Adrenal gland (tissue), 5 donors: ENCODE measurements around the gene ANKMY1.

Experiments used
- POLR2A ChIP-seq, 2 donors: fragments of 450-650 bp; IDR thresholded peaks; one replicate each; pipeline ENCODE4 v1.6.1; 2017; ENCODE audit warnings: antibody characterized with exemption in 2 of 2, mild to moderate bottlenecking in 2 of 2, moderate library complexity in 1 of 2
- TF ChIP-seq, protein P1 (sequence below), 6 experiments: fragments of 450-650 bp in 4 of 6; fragments of 200-600 bp in 2 of 6; sonication (generic) in 1 of 6; IDR thresholded peaks; 1 replicate in 5 of 6; 2 replicates in 1 of 6; pipeline versions ENCODE4 v1.5.1 to v1.8.0; 2016 to 2021; ENCODE audit warnings: antibody characterized with exemption in 6 of 6, mild to moderate bottlenecking in 2 of 6, moderate library complexity in 1 of 6
- donor health status: DM: no; HTN: no; CAD: no.

DNA sequence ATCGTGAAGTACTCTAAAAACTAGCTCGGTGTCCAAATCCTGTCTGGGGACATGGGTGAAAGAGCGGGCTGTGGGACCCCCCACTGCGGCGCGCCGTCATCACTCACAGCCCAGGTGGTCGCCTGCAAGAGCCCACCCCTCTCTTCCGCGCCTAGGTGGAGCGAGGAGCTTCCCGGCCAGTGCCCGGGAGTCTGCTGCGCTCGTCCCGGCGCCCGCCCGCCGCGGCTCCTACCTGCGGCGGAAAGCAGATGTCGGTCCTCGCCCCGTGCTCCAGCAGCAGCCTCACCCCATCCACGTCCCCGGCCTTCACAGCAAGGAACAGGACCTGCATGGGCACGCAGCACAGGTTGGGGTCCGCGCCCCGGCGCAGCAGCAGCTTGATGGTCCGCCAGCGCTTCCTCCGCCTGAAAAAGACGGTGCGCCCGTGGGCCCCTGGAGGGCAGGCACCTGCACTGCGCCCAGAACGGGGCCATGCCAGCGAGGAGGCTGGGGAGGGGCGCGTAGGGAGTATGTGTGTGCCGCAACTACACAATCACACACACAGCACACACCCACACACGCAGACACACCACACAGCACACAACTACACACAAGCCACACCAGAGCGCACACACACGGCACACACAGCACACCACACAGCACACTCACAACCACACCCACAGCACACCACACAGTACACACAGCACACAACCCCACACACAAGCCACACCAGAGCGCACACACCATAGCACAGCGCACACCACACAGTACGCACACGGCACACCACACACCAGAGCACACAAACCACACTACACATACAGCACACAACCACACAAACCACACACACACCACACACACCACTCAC lies 37.4 kb downstream of the ANKMY1 start:
- TF ChIP-seq, protein P1, sequence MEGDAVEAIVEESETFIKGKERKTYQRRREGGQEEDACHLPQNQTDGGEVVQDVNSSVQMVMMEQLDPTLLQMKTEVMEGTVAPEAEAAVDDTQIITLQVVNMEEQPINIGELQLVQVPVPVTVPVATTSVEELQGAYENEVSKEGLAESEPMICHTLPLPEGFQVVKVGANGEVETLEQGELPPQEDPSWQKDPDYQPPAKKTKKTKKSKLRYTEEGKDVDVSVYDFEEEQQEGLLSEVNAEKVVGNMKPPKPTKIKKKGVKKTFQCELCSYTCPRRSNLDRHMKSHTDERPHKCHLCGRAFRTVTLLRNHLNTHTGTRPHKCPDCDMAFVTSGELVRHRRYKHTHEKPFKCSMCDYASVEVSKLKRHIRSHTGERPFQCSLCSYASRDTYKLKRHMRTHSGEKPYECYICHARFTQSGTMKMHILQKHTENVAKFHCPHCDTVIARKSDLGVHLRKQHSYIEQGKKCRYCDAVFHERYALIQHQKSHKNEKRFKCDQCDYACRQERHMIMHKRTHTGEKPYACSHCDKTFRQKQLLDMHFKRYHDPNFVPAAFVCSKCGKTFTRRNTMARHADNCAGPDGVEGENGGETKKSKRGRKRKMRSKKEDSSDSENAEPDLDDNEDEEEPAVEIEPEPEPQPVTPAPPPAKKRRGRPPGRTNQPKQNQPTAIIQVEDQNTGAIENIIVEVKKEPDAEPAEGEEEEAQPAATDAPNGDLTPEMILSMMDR (IDR thresholded peaks at IDR 0.05): no peak
- TF ChIP-seq POLR2A (IDR thresholded peaks at IDR 0.05): no peak
